ENCODE data around the gene ZNF496. TPM values are rescaled to one million over a fixed set of nuclear protein-coding genes. Genes with fewer than 3 reads are reported as not detected.
A peak's percentile ranks its signal among the peaks of the same experiment; 100 is the strongest.
"Not testable (repeated sequence)": the region's sequence is repeated elsewhere in the genome, so short reads cannot be mapped to it uniquely, and the experiment has no call there.

The ZNF496 gene
- total and polyA plus RNA-seq, 9 donors = 19.3 to 53.8 (median 40.0) TPM

DNA sequence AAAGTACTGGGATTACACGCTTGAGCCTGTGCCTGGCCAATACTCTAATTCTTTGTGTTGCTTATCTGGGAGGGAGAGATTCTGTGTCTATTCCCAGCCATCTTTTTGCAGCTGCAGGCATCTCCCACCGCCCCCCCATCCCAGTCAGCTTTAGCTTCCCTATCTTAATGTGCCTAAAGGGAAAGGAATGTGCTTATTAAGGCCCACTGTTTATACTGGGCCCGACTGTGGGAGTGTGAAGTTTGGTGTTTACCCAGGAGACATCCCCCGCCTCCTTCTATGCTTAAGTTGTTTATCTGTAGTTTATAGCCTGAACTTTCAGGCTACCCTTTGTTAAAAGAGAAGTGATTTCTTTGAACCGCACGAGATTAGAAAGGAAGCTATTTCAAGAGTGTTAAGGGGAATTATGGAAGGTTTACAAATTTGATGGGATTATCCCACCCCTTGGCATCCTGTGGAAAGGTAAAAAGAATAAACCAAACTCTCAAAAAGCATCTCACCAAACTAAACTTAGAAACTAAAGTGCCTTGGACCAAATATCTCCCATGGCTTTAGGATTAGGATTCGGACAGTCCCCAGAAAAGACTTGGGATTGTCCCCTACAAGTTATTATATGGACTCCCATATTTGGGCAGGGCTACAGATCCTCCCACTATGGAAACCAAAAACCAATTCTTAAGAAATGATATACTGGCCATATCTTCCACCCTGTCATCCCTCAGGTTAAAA is 25.5 kb upstream of the ZNF496 start:
- peak overlapping the region in 1 of 2 donors; percentile 67 for H3K27ac ChIP-seq
- no peaks in the 10 kb centered on the region for H3K36me3 ChIP-seq
- DNase-seq = peak in 2 of 5 donors; percentile 38 to 72
- 10 to 17% (median 11%) methylated on average over 7 of the region's 7 CpGs for WGBS, 3 donors
- peaks cover 15% of the 10 kb centered on the region for H3K4me1 ChIP-seq (ENCODE audit: insufficient read depth)
- H3K27me3 ChIP-seq = no peaks in the 10 kb centered on the region
- no peaks in the 10 kb centered on the region for H3K9me3 ChIP-seq
- no peak overlapping the region for H3K4me3 ChIP-seq
- TF ChIP-seq EP300 (IDR thresholded peaks at IDR 0.05) (no peak), POLR2A (IDR thresholded peaks at IDR 0.05) (no peak)
- TF ChIP-seq, protein P1, sequence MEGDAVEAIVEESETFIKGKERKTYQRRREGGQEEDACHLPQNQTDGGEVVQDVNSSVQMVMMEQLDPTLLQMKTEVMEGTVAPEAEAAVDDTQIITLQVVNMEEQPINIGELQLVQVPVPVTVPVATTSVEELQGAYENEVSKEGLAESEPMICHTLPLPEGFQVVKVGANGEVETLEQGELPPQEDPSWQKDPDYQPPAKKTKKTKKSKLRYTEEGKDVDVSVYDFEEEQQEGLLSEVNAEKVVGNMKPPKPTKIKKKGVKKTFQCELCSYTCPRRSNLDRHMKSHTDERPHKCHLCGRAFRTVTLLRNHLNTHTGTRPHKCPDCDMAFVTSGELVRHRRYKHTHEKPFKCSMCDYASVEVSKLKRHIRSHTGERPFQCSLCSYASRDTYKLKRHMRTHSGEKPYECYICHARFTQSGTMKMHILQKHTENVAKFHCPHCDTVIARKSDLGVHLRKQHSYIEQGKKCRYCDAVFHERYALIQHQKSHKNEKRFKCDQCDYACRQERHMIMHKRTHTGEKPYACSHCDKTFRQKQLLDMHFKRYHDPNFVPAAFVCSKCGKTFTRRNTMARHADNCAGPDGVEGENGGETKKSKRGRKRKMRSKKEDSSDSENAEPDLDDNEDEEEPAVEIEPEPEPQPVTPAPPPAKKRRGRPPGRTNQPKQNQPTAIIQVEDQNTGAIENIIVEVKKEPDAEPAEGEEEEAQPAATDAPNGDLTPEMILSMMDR (IDR thresholded peaks at IDR 0.05) = no peak
- intact Hi-C loops (cut with DNase I) = no loop called here

DNA sequence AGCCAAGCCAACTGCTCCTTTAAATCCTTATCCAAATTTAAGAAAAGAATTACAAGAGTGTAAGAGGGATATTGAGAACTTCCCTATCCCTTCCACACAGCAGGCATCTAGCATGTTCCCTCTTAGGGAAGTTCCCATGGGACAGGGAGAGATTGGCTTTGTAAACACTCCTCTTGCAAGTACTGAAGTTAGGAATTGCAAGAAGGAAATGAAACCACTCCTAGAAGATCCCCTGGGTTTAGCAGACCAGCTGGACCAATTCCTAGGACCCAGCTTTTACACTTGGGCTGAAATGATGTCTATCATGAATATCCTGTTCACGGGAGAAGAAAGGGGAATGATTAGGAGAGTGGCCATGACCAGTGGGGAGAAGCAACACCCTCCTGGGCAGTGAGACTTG is 23.5 kb upstream of the ZNF496 start:
- DNase-seq; intact Hi-C loops (cut with DNase I); H3K27ac ChIP-seq; H3K9me3 ChIP-seq; H3K4me3 ChIP-seq; H3K27me3 ChIP-seq; H3K36me3 ChIP-seq: not testable (repeated sequence)
- peaks cover 13% of the 10 kb centered on the region for H3K4me1 ChIP-seq (ENCODE audit: insufficient read depth)
- 48 to 62% (median 52%) methylated on average over 1 of the region's 1 CpG for WGBS, 3 donors

DNA sequence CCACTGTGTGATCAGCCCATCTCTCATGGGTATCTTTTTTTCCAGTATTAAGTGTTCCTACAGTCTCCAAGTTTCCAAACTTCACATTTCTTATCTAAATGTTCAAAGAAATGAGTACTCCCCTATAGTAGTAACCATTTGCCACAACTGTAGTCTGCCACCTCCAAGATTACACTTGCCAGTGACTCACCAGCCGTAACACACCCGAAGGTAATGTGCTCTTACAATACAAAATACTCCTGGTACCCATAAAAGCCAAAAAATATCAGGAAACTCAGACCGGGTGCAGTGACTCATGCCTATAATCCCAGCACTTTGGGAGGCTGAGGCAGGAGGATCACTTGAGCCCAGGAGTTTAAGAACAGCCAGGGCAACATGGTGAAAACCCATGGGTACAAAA is 20.5 kb upstream of the ZNF496 start:
- DNase-seq = no peak
- Histone ChIP-seq H3K9me3 (no peaks in the 10 kb centered on the region), H3K27me3 (no peaks in the 10 kb centered on the region), H3K4me1 (ENCODE audit: insufficient read depth) (peaks cover 12% of the 10 kb centered on the region), H3K4me3 (no peak overlapping the region), H3K27ac (no peak overlapping the region), H3K36me3 (no peaks in the 10 kb centered on the region)
- WGBS, 3 donors = 90 to 94% (median 94%) methylated on average over 3 of the region's 3 CpGs
- TF ChIP-seq EP300 (IDR thresholded peaks at IDR 0.05) (no peak), POLR2A (IDR thresholded peaks at IDR 0.05) (no peak)
- TF ChIP-seq, protein P1 (IDR thresholded peaks at IDR 0.05) = no peak
- intact Hi-C loops (cut with DNase I) = no loop called here

DNA sequence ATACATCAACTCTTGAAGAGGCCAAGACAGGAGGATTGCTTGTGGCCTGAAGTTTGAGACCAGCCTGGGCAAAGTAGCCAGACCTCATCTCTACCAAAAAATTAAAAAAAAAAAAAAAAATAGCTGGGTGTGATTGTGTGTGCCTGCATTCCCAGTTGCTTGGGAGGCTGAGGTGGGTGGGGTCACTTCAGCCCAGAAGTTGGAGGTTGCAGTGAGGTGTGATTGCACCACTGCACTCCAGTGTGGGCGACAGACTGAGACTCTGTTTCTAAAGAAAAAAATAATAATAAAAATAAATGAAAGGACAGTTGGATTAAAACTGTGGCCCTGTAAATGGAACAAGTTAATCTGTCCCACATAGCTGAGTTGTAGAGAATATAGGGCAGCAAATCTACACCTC is 18.9 kb upstream of the ZNF496 start:
- intact Hi-C loops (cut with DNase I) = no loop called here
- H3K27me3 ChIP-seq = no peaks in the 10 kb centered on the region
- WGBS, 3 donors = 90 to 92% (median 92%) methylated on average over 1 of the region's 1 CpG

More for the DNA sequence above, 18.9 kb upstream of the ZNF496 start:
- Histone ChIP-seq H3K4me1 (ENCODE audit: insufficient read depth) (peaks cover 6% of the 10 kb centered on the region), H3K4me3 (no peak overlapping the region), H3K27ac (no peak overlapping the region), H3K36me3 (no peaks in the 10 kb centered on the region), H3K9me3 (no peaks in the 10 kb centered on the region)
- TF ChIP-seq EP300 (IDR thresholded peaks at IDR 0.05) = no peak
- TF ChIP-seq, protein P1 (IDR thresholded peaks at IDR 0.05) = no peak
- no peak for TF ChIP-seq POLR2A (IDR thresholded peaks at IDR 0.05)
- no peak for DNase-seq
